Measurements from ENCODE around the gene PLCH1. TPM values are rescaled to one million over a fixed set of nuclear protein-coding genes. Genes with fewer than 3 reads are reported as not detected.

PLCH1 gene
- total and polyA plus RNA-seq, 2 of the 8 experiments (the other 6 are each of a cell fraction or from before 2014, with no cell fraction given), result 5.8 to 17.2 TPM

GRCh38 chr3:155747946-155748290 lies 3.0 kb upstream of the PLCH1 start (continued):
- TF ChIP-seq CHD7 (IDR thresholded peaks at IDR 0.05; ENCODE audit: insufficient replicate concordance, low read length) (no peak), GTF2F1 (IDR thresholded peaks at IDR 0.05; ENCODE audit: borderline replicate concordance, low read depth, low read length) (no peak), EP300 (IDR thresholded peaks at IDR 0.05; ENCODE audit: borderline replicate concordance in 1 of 2, low read depth in 2 of 2, low read length in 2 of 2) (no peak), SRF (IDR thresholded peaks at IDR 0.05; ENCODE audit: low read depth, low read length) (no peak), BACH1 (IDR thresholded peaks at IDR 0.05; ENCODE audit: low read length) (no peak), JUND (IDR thresholded peaks at IDR 0.05; ENCODE audit: low read length) (no peak), SP1 (IDR thresholded peaks at IDR 0.05; ENCODE audit: low read depth, low read length) (no peak), TCF12 (IDR thresholded peaks at IDR 0.05; ENCODE audit: low read depth, low read length) (no peak), SIX5 (IDR thresholded peaks at IDR 0.05; ENCODE audit: low read depth, low read length) (no peak), EGR1 (IDR thresholded peaks at IDR 0.05; ENCODE audit: borderline replicate concordance, low read depth, low read length) (no peak), POU5F1 (IDR thresholded peaks at IDR 0.05; ENCODE audit: low read depth, low read length) (no peak)

All from H1 (cell line).